NCI-H524 (cell line): Measurements from ENCODE around the gene SNIP1.
A peak's percentile ranks its signal among the peaks of the same experiment; 100 is the strongest.
"Not testable (repeated sequence)": the region's sequence is repeated elsewhere in the genome, so short reads cannot be mapped to it uniquely, and the experiment has no call there.

Experiments
- DNase-seq, 2 experiments: peaks; one replicate each; lab custom pipeline; 2025; lab: John Stamatoyannopoulos, UW

SNIP1 gene, protein sequence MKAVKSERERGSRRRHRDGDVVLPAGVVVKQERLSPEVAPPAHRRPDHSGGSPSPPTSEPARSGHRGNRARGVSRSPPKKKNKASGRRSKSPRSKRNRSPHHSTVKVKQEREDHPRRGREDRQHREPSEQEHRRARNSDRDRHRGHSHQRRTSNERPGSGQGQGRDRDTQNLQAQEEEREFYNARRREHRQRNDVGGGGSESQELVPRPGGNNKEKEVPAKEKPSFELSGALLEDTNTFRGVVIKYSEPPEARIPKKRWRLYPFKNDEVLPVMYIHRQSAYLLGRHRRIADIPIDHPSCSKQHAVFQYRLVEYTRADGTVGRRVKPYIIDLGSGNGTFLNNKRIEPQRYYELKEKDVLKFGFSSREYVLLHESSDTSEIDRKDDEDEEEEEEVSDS

DNA sequence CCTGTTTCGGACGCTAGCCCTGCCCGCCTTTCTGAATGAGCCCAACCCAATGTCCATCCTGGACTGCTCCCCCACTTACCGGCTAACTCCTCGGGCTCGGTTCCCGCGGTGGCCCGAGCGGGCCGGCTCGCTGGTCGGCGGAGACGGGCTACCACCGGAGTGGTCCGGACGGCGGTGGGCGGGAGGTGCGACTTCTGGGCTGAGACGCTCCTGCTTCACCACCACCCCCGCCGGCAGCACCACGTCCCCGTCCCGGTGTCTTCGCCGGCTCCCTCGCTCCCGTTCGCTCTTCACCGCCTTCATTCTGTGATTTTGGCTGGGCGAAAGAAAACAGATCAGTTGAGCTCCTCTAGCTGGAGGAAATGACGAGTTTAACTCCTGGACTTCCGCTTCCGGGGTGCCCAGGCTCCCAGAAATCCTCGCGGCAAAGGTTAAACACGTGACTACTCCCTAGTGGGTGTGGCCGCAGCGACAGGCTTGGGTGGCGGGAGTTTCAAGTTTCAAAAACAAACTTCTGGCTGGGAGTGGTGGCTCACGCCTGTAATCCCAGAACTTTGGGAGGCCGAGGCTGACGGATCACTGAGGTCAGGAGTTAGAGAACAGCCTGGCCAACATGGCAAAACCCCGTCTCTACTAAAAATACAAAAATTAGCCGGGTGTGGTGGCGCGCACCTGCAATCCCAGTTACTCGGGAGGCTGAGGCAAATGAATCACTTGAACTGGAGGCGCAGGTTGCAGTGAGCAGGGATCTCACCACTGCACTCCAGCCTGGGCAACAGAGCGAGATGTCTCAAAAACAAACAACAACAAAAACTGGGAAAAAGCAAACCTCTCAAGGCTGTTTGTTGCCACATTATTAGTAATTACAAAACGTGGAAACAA lies at the start of gene SNIP1:
TSS of gene SNIP1 (minus strand) at position 367 of the 882 bp plus-strand sequence. CDS start at position 303, 64 bp downstream.
- DNase-seq = peak; percentile 70 to 88

DNA sequence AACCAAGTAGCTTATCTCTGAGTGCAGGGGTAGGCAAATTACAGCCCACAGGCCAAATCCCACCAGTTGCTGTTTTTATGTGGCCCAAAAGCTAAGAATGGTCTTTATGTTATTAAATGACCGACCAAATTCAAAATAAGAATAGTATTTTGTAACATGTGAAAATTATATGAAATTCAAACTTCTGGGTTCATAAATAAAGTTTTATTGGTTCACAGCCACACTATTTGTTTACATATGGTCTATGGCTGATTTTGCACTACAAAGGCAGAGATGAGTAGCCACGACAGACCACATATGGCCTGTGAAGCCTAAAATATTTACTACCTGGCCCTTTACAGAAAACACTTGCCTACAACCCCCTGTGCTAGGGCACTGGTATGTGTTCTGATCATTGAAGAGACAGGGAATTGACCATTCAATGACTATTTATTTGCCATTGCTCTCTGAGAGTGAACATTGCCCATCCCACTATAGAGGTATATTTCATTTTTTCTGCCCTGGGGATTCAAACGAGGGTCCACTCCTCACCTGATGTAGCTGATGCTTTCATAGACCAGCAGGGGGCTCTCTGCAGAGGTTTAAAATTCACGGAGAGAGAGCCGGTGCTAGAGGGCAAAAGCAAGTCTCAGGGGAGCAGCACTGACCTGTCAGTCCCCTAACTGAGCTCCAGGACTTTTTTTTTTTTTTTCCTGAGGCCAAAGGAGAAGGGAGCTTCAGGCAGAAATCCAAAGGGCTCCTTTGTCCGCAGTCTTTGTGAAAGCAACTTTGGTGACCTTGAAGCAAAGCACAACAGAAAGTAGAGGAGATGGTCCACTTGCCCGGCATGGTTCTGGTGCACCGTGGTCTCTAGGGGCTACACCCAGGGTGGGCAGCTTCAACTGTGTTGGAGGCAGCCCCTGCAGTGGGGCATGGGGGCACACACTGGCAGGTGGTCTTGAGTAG lies 48.9 kb upstream of the SNIP1 start:
- peak; percentile 5 to 62 for DNase-seq

DNA sequence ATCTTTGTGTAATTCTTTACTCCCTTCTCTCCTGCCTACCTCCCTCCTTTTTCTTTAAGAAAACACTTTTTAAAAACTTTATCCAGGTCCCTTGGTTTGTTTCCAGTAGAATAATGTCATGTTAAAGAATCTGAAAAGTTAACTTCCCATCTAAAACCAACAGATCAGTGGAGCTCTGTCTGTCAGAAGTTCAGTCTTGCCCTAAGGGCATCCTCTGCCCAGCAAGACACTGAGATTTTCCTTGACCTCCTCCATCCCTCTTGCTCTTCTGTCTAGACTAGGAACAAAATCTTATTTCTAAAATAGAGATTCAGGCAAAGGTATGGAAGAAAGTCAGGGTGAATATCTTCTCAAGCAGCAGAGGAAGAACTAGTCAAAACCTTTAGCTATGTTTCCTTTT lies 47.3 kb upstream of the SNIP1 start:
- DNase-seq = no peak

DNA sequence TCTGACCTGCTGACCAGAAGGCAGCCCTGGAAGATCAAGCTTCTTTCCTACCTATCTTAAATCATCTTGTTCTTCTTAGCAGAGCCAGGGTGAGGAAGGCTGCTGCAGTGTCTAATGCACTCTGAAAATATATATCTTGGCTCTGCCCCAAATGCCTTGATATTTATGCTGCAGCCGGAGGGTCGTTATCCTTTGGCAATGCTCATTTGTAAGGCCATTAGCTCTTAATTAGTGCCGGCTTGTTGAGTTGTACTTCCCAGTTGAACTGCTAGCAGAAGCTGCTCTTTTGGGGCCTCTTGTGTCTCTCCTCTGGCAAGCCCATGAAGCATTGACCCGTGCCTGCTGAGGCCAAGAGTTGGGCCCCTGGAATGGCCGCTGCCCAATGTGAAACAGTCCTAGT lies 45.8 kb upstream of the SNIP1 start:
- no peak for DNase-seq

DNA sequence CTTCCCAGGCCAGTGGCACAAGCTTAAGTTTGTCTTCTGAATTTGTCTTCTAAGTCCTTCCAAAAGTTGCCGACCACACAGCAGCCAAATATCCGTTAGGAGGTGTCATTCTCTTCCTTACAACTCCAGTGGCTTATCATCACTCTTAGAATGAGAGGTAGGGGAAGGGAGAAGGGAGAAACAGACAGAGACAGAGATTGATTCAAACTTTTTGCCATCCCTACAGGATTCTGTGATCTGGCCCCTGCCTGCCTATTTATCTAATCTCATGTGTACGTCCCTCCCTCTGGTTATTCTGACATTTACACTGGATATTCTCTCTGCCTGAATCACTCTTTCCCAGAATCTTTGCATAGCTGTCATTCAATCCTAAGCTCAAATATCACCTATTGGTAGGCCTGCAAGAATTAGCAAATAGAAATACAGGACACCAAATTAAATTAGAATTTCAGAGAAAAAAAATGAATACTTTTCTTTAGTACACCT lies 42.1 kb upstream of the SNIP1 start:
- DNase-seq = no peak

DNA sequence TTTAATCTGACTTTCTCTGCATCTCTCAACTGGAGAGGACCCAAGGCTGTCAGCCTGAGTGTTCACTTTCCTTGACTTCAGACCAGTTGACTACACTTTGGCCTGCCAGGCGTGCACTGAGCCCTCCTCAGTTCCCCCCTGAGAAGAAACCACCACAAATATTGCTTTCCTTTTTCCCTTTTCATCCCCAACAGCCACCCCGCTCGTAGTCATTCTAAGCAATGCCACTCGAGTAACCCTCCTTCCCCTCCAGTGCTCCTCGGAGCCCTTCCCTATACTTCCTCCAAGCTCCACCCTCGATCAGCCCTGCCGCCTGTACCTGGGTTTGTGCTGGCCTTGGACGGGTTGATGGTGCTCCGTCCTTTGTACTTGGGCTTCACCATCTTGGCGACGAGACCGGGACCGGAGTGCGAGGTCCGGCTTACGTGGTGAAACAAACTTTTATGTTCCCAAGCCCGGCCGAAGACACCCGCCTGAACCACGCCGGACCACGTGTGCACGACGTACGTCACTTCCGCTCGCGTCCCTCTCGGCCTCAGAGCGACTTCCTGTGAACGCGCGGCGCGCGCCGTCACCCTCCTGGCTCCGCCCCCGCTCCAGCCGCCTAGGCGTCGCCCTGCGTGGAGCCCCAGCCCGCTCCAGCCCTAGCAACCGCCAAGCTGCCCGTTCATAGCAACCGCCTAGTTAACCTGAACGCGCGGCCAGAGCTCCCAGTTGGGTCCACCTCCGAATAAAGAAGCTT lies 41.5 kb upstream of the SNIP1 start, which contains the start of gene GNL2:
TSS of gene GNL2 (minus strand) at position 498 of the 742 bp plus-strand sequence. CDS start at position 383, 115 bp downstream.
- peak; percentile 81 to 91 for DNase-seq

DNA sequence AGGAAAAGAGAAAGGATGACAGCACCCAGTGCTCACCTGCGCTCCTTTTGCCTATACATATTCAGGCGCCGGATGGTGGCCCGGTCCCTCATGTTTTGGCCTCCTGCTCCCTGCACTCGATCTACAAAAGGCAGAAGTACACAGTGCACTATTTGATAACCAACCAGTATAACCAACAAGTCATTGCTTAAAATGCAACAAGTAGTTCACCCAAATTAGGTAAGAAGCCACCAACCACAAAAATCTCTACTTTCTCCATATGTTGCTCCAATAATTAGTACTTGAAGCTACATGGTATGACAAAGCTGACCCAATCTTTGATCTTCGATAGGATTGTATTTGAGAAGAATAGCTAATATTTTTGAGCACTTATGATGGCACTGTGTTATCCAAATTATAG lies 39.6 kb upstream of the SNIP1 start:
- DNase-seq = no peak

DNA sequence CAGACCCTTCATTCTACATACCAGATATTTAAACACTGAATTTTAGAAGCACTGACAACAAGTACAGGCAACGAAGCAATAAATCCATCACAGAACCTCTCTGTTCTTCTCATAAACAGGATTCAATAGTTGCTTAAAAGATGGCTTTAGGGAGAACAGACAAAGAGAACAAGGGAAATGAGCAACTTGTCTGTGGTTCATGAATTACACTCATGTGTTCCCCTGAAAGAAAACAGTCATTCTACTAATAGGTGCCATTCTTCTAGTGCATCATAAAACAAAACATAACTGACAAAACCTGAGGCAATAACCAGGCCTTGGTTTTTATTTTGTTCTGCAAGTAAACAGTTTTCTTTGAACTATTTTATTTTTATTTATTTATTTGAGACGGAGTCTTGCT lies 34.8 kb upstream of the SNIP1 start:
- no peak for DNase-seq

DNA sequence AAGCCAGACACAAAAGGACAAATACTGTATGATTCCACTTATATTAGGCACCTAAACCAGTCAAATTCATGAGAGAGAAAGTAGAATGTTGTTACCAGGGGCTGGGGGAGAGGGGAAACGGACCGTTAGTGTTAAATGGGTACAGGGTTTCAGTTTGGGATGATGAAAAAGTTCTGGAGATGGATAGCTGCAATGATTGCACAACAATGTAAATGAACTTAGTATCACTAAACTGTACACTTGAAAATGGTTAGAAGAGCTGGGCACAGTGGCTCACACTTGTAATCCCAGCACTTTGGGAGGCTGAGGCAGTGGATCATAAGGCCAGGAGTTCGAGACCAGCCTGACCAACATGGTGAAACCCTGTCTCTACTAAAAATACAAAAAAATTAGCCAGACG lies 30.5 kb upstream of the SNIP1 start:
- not testable (repeated sequence) for DNase-seq

DNA sequence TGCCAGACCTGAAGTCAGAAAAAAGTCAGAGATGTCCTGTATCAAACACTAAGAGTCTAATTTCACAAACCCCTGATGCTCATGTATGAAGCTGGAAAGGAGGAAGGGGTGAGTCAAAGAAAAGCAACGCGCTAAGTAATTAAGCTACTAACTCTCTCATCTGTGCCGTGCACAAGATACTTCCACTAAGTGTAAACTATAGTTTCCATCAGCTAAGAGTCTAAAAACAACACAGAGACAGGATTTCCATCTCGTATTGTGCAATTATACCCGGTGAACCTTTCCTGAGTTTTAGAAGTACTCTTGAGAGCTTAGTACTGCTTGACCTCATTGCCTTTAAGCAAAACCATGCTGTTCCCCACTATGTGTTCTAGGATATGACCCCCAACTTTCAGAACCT lies 21.6 kb upstream of the SNIP1 start:
- DNase-seq = no peak

DNA sequence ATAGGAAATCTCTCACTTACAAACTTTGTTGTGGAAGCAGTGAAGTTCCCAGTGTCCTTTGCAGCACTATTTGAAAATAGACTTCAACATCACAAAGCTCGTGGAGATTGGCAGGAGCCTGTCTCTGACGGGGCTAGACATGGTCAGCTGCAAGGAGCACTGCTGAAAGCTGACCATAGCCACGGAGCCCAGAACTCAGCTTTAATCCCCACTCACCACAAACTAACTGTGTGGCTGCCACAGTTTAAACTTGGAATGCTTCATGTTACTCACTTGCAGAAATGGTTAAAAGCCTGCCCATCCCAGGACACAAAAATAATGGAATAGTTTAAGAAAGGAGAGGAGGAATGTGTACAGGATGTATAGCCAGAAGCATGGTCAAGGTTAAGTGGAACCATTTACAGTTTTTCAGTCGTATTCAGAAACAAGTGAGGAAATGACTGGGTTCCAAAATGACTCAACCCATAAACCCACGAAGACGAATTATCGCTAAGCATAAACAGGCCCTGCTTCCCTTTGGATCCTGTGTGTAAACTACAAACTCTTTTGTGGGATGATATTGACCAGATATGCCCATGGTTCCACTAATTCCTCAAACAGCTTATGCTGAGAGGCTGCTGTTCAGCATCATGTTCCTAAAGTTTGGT lies 20.9 kb upstream of the SNIP1 start:
- no peak for DNase-seq

DNA sequence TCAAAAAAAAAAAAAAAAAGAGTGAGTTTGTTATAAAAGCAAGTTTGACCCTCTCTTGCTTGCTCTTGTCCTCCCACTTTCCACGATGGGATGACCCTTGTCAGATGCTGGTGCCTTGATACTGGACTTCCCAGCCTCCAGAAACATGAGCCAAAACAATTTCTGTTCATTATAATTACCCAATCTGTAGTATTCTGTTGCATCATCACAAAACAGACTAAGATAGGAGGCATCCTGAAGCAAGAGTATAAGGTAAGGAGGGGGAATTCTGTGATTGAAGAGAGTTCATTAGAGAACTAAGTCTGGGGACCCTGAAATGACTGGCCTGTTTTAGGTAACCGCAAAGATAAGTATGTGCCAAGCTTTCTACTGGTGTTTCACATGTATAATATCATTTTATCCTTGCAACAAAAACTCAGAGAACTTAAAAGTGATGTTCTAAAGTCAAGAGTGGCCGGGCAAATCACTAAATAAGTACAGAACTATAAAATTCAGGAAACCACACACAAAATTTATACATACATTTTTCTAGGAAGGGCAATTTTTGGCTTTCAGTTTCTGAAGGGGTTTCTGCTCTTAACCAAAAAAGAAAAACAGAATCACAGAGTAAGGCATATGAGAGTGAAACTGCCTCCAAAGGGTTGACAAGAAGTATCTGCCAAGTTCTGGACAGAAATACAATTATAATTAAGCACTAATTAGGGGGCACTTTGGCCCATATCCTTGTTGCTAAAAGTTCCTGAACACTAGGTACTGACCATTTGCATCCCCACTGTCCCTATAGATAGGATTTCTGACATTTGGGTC lies 16.6 kb upstream of the SNIP1 start:
- no peak for DNase-seq

DNA sequence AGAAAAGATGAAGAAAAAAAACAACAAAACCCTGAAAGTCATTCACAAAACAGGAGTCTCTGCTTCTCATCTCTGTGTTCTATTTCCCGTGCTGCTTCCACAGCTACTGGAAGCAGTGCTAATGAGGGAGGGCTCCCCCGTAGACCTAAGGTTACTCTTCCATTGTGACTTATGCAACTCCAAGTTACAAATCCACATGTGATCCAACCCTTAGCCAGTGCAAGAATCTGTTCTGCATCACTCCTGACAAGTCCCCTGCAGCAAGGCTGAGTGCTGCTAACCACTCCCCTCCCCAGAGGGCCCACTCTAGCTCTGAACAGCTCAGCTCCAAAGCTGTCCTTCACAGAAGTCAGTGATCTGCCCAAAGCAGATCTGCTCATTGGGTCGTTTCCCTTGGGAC lies 12.9 kb upstream of the SNIP1 start:
- no peak for DNase-seq

DNA sequence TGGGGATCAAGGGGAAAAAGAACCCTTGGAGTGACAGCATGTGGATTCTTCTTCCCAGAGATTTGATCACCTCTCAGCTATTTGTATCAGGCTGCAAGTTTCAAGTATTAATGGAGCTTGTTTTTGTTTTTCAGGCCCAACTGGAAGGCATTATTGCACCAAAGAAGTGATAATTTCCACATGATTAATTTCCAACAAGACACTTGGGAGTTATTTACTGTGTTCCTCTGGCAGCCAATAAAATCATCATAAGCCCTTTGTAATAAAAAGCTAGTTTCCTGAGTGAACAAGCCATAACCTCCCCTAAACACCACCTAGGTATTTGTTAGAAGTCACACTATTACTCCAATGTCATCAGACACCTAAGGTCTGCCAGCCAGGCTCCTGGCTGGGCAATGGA lies 10.8 kb upstream of the SNIP1 start:
- DNase-seq = no peak

DNA sequence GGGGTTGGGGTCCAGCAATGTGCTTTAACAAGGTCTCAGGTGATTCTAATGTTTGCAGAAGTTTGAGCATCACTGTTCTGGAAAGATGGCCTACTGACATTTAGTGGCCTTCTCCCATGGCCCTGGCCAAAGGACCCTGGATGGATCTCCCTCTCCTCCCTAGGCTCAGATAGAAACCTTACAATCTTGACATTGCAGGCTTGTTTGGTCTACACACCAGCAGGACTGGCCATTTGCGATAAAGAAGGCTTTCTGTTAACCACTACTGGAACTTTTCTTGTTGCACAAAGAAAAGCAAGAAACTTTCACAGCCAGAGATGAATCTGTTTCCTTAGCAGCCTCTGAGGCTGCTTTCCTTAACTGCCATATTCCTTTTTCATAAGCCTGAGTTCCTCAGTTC lies 8.9 kb upstream of the SNIP1 start:
- DNase-seq = no peak

DNA sequence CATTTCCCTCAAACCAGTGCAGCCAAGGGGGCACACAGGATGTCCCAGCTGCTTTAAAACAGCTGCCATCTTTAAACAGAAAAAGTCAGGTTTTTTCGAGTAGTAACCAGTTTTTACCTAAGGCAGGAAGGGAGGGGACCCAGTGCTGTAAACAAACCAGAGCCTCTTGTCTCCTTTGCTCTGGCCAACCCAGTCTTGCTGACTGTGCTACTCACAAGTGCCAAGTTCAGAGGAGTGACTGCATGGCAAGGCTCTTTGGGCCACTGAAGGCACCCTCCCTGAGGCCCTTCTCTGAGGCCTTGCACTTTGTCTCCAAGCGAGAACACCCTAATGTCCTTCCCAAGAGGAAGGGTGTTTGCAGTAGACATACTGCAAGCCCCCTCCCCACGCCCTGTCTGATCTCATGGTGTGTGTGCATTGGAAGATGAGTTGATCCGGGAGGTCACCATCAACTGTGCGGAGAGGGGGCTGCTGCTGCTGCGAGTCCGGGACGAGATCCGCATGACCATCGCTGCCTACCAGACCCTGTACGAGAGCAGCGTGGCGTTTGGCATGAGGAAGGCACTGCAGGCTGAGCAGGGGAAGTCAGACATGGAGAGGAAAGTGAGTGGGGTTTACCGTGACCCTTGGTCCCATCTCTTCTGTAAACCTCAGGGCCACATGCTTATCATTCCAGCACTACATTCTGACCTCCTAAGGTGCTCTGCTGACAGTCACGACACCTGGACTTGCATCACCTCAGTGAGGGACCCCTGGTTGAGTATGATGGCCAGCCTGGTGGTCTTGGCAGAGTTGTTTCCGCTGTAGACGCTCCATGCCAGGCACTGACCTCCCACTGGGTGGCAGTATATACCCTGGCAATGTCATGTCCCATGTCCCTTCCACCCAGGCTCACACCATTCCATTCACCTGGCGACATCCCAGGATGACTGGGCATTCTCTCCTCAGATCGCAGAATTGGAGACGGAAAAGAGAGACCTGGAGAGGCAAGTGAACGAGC lies 7.3 kb upstream of the SNIP1 start:
- peak in 1 of 2 experiments; percentile 20 for DNase-seq

DNA sequence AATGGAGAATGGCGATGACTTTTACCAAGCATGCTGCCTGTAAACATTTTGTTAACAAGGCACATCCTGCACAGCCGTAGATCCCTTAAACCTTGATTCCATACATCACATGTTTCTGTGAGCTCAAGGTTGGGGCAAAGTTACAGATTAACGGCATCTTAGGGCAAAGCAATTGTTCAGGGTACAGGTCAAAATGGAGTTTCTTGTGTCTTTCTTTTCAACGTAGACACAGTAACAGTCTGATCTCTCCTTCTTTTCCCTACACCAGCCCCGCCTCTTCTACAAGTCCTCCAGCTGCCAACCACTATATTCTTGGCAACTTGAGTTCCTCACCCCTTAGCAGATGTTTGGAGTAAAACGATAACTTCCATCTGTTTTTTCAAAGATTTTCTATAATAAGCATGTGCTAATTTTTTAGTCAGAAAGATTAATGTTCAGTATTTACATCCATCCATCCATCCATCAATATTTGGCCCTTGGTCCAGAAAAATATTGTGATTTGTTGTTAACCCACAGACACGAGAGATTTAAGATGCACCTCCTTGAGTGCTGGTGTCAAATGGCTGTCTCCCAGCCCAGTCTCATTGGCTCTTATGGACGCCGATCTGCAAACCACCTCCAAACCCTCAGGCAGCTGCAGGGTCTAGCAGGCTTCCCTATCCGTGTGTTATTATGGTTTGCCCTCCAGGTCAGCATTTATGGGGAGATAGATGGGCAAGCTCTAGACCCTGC lies 6.5 kb upstream of the SNIP1 start:
- DNase-seq = peak; percentile 5 to 38

DNA sequence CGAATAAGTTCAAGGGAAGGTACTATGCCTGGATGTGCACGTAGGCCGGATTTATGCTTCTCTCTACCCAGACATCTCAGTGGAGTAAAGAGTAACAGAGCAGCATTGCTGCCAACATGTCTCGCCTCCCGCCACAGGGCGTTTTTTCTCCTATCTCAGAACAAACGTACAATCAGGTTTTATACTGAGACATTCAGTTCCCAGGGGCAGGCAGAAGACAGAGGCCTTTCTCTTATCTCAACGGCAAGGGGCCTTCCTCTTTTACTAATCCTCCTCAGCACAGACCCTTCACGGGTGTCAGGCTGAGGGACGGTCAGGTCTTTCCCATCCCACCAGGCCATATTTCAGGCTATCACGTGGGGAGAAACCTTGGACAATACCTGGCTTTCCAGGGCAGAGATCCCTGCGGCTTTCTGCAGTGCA lies 5.9 kb upstream of the SNIP1 start:
- DNase-seq = not testable (repeated sequence)
